Left hindlimb (tissue), 1 donor: ENCODE measurements around the gene DYSF.

Experiments
- DNase-seq: peaks from one replicate; pipeline ENCODE4 v3.0.0-alpha.2; 2018

The DYSF gene

GRCh38 chr2:71661782-71662181 is 208.4 kb downstream of the DYSF start:
- no peak for DNase-seq

DNA sequence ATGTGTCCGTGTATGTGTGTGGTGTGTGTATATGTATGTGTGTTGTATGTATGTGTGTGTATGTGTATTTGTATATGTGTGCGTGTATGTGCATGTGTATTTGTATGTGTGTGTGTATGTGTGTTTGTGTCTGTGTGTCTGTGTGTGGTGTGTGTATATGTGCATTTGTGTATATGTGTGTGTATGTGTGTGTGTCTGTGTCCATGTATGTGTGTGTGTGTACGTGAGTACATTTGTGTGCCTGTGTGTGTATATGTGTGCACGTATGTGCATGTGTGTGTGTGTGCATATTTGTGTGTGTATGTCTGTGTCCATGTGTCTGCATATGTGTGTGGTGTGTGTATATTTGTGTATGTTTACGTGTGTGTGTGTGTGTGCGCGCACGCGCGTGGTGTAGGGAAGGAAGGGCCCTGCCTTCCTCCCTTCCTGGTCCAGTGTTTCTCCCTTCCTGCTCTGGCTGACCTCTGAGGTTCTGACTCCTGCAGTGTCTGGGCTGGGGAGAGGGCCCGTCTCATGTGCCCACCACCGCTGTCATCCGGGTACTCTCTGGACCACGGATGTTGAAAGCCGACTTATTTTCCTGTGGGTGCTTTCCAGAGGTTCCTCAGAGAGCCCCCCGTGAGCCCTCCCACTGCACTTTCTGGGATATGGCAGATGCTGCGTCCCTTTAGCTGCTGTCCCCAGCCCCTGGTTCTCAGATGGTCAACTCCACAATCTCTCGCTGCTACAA is 209.5 kb downstream of the DYSF start:
- DNase-seq = no peak

GRCh38 chr2:71664161-71664560 is 210.8 kb downstream of the DYSF start:
- no peak for DNase-seq

DNA sequence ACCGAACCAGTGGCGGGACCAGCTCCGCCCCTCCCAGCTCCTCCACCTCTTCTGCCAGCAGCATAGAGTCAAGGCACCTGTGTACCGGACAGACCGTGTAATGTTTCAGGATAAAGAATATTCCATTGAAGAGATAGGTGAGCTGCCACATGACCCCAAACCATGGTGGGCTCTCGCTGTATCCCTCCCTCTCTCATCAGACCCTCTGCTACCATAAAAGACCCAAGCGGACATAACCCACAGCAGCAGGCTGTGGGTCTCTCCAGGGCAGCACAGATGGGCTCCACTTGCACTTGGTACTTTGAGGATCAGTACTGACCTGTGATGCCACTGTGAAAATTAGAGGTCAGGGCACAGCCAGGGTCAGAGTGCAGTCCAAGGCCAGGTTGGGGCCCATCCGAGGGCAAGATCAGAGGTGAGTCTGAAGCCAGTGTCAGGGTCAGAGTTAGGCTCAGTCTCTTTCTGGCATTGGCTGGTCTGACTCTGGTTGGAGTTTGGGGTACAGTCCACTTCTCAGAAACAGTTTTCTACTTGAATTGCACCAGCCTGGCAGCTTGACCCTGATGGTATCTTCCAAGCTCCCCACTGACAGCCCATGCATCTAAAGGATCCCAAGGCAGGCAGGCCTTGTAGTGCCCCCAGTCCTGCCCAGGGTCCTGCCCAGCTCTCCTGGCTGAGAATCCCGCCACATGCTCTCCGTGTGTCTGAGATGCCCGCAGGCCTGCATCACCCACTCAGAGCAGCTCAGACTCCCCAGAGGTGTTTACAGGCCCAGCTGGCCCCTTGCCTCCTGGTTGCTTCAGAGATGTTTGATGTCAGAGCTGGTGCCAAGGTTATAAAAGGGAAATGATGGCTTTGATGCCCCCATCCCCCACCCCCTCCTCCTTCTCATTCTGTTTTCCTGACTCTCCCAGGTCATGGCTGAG is 212.1 kb downstream of the DYSF start:
- DNase-seq = no peak

DNA sequence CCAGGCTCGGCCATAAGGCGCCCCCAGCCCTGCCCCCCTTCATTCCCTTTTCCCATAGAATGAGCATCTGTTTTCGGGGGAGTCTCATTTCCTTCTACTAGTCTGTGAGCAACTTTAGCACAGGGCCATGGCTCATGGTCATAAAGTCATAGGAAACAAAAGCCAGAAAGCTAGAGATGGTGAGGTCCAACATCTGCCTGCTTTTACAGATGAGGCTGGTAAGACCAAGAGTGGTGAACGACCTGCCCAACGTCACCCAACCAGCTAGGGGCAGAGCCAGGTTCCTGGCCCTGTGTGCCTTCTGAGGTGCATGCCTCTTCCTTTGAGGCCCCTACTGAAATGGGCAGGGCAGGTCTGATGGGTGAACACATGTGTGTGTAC is 212.7 kb downstream of the DYSF start:
- no peak for DNase-seq

GRCh38 chr2:71667256-71668182 is 214.2 kb downstream of the DYSF start:
- no peak for DNase-seq

DNA sequence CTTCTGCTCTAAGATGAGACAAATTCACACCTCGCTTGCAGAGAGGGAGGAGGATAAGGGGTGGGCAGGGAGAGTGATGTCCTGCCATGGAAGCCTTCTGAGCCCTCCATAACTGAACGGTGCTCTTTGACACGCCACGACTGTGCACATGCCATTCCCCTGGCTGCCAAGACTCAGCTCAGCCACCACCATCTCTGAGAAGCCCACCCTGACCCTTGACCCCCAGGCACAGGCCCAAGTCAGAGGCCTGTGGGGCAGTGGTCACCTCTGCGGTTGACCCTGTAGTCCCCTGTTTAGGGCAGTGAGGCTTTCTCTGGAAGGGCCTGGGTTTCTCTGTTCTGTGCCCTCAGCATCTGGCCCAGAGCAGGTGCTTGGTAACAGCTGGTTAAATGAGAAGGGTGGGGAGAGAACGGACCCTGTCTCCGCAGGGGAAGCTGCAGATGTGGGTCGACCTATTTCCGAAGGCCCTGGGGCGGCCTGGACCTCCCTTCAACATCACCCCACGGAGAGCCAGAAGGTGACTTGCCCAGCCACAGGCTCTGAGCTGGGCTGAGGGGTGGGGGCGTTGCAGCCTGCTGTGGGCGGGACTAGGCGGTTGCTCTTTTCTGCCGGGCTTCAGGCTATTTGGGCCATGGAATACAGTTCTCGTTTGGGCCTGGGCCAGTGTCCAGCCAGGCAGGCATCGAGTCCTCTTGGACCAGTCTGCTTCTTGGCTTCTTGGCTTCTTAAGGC is 215.1 kb downstream of the DYSF start:
- no peak for DNase-seq

GRCh38 chr2:71669058-71669456 is 215.7 kb downstream of the DYSF start:
- DNase-seq = no peak

GRCh38 chr2:71669628-71670429 is 216.5 kb downstream of the DYSF start:
- DNase-seq = no peak

DNA sequence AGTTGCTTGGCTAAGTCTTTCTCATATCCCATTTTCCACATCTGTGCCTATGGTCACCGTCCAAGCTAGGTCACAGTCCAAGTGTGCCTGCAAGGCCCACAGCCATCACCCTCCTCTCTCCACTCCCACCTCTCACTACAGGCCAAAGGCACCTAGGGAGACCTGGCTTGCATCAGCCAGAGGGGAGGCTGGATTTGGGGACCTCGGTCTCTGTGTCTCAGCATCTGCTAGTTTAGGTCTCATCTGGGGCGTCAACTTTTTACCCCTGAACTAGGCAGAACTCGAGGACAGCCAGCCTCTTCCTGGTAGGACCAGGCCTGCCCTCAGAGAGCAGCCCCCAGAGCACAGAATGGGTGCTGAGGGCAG is 217.1 kb downstream of the DYSF start:
- no peak for DNase-seq

DNA sequence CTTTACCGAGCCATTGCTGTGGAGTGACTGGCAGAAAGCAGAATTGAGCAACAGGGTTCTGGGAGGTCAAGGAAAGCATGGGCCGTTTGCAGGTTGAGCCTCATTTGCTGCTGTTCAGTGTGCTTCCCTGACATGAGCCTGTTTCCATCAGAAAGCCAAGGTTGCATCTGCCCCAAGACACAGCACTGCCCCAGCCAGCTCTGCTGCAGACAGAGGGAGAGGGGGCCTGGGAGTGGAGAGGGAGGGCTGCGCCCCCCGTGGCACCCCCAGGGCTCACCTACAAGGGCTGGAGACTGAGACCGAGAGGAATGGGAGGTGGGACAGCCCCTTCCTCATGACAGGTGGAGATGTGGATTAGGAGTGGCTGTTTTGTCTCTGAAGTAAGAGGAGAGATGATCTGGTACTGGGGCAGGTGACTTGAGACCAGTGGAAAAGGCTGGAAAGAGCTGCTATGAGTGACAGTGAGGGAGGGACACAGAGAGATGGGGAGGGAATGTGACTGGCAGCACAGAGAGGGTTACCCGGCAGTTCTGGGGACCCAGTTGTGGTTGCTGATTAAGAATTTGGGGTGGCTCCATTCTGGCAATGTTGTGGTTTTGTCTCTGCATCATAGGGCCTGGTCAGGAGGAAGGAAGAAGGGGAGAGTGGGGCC is 218.0 kb downstream of the DYSF start:
- DNase-seq = no peak

- no peak for DNase-seq
Observed at GRCh38 chr2:71671895-71672825, 218.8 kb downstream of the DYSF start.

- no peak for DNase-seq
Observed at GRCh38 chr2:71672826-71673795, 219.8 kb downstream of the DYSF start.

DNA sequence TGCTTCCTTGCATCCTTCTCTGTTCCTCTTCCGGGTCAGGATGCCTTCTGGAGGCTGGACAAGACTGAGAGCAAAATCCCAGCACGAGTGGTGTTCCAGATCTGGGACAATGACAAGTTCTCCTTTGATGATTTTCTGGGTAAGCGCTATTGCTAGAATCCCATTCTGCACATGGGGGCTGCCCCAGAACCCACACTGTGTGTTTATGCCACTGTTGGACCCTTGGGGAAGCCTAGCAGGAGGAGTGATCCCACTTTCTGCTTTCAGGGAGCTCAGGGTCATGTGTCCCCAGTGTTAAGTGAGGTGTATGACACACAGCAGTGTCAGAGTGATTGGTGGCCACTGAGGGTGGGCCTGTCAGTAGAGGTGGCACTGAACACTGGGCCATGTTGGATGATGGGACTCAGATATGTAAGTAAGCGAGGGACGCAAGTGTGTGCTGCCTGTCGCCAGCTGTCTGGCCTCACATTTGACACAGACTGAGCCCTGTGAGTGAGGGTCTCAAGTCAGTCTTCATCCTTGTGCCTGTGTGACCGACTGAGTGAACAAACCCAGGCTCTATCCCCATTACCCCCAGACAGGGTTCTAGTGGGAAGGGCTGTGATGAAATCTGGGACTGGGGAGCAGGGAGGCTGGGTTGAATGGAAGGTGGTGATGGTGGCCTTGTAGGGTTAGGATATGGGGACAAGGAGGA is 220.9 kb downstream of the DYSF start:
- DNase-seq = peak; percentile 12

GRCh38 chr2:71675296-71675695 is 221.9 kb downstream of the DYSF start:
- DNase-seq = peak; percentile 21

- peak; percentile 13 for DNase-seq
Observed at GRCh38 chr2:71678874-71679273, 225.5 kb downstream of the DYSF start.

DNA sequence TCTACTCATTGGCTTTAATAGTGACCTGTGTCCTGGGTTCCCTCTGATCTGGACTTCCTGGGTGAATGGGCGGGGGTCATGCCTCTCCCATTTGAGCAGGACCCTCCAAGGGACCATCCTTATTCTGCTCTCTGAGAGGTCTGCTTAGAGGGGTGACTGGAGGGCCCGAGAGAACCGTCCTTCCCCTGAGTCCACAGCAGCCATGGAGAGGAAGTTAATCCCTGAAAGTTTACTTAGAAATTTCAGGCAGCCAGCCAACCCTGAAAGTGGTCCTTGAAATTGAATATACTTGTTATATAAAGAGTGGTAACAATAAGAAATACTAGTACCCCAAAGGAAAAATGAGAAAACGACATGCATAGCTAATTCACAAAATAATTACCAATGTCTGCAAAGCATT is 226.1 kb downstream of the DYSF start:
- peak; percentile 22 for DNase-seq

- DNase-seq = peak; percentile 10
Observed at GRCh38 chr2:71680925-71681324, 227.6 kb downstream of the DYSF start.
